Measurements from ENCODE around the gene IL20.

DNA sequence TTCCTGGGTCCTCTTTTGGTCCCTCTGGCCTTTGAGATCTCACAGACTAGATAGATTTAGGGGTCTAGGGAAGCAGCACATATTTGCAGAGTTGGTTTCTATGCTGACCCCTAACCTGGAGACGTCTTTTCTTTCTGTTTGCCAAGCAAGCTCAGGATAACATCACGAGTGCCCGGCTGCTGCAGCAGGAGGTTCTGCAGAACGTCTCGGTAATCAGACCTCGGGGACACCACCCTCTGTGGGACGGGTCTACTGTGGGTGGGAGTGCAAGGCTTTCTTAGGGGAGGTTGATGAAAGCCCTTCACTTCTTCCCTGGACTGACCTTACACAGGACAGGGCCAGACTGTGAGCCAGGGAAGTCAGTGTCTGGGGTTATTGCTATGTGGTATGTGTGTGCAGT lies 34.7 kb downstream of the IL20 start:
- TF ChIP-seq, protein P1, sequence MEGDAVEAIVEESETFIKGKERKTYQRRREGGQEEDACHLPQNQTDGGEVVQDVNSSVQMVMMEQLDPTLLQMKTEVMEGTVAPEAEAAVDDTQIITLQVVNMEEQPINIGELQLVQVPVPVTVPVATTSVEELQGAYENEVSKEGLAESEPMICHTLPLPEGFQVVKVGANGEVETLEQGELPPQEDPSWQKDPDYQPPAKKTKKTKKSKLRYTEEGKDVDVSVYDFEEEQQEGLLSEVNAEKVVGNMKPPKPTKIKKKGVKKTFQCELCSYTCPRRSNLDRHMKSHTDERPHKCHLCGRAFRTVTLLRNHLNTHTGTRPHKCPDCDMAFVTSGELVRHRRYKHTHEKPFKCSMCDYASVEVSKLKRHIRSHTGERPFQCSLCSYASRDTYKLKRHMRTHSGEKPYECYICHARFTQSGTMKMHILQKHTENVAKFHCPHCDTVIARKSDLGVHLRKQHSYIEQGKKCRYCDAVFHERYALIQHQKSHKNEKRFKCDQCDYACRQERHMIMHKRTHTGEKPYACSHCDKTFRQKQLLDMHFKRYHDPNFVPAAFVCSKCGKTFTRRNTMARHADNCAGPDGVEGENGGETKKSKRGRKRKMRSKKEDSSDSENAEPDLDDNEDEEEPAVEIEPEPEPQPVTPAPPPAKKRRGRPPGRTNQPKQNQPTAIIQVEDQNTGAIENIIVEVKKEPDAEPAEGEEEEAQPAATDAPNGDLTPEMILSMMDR (optimal IDR thresholded peaks at IDR 0.05 in 1 of 3, IDR thresholded peaks at IDR 0.05 in 1 of 3, conservative IDR thresholded peaks at IDR 0.05 in 1 of 3; ENCODE audit: extremely low read depth in 1 of 3, insufficient read depth in 2 of 3, low read length in 3 of 3) = no peak
- TF ChIP-seq EZH2 (IDR thresholded peaks at IDR 0.05; ENCODE audit: low read length) = no peak

Data from keratinocyte (primary cell).